ENCODE data around the gene E4F1. TPM values are rescaled to one million over a fixed set of nuclear protein-coding genes. Genes with fewer than 3 reads are reported as not detected.

Gene E4F1
- polyA plus RNA-seq, 1 experiment, result 17.6 TPM

DNA sequence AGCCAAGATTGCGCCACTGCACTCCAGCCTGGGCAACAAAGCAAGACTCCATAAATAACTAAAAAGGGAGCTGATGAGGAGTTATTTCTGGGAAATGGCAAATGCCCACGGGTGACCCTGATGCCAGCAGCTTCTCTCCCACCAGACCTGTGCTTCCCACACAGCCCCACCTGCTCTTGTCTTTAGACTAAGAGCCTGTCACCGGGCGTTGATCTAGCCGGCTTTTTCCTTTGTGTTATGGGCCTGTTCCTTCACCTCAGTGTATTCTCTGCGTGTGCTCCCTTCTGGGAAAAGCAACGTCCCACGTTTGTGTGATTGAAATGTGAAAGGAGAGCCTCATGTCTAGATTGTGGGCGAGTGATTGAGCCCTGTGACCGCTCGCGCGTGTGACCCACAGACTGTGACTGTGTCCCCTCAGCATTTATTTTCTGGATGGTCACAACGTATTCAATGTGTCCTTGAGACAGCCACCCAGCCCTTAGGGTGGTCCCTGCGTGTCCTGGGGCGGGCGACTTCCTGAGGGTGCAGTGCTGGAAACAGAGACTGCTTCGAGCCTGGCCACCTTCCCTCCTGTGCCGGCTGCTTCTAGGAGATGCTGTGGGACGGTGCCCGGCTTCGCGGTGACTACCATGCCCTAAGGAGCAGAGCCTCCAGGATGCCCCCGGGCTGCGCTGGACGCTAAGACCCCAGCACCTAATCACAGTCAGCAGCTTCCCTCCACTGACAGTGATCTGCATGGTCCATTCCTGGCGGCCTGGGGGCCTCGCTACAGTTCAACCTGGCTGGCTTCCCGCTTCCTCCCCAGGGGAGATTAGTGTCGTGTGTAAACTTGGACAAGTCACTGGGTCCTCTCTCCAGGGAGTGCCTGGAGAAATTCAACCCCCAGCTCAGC, 52.3 kb downstream of the E4F1 start:
- CTCF ChIA-PET, result no interaction called here
- DNase-seq (ENCODE audit: low read depth), result no peak
- TF ChIP-seq, protein P1, sequence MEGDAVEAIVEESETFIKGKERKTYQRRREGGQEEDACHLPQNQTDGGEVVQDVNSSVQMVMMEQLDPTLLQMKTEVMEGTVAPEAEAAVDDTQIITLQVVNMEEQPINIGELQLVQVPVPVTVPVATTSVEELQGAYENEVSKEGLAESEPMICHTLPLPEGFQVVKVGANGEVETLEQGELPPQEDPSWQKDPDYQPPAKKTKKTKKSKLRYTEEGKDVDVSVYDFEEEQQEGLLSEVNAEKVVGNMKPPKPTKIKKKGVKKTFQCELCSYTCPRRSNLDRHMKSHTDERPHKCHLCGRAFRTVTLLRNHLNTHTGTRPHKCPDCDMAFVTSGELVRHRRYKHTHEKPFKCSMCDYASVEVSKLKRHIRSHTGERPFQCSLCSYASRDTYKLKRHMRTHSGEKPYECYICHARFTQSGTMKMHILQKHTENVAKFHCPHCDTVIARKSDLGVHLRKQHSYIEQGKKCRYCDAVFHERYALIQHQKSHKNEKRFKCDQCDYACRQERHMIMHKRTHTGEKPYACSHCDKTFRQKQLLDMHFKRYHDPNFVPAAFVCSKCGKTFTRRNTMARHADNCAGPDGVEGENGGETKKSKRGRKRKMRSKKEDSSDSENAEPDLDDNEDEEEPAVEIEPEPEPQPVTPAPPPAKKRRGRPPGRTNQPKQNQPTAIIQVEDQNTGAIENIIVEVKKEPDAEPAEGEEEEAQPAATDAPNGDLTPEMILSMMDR (IDR thresholded peaks at IDR 0.05; ENCODE audit: insufficient read depth, low read depth, low read length), result no peak
- POLR2A ChIA-PET, result no interaction called here
- Histone ChIP-seq H3K36me3 (ENCODE audit: control insufficient read depth, insufficient read depth, low read length) (no peaks in the 10 kb centered on the region), H3K27me3 (ENCODE audit: control insufficient read depth, insufficient read depth, low read length) (no peaks in the 10 kb centered on the region), H3K4me3 (ENCODE audit: low read depth, low read length) (no peak overlapping the region)

DNA sequence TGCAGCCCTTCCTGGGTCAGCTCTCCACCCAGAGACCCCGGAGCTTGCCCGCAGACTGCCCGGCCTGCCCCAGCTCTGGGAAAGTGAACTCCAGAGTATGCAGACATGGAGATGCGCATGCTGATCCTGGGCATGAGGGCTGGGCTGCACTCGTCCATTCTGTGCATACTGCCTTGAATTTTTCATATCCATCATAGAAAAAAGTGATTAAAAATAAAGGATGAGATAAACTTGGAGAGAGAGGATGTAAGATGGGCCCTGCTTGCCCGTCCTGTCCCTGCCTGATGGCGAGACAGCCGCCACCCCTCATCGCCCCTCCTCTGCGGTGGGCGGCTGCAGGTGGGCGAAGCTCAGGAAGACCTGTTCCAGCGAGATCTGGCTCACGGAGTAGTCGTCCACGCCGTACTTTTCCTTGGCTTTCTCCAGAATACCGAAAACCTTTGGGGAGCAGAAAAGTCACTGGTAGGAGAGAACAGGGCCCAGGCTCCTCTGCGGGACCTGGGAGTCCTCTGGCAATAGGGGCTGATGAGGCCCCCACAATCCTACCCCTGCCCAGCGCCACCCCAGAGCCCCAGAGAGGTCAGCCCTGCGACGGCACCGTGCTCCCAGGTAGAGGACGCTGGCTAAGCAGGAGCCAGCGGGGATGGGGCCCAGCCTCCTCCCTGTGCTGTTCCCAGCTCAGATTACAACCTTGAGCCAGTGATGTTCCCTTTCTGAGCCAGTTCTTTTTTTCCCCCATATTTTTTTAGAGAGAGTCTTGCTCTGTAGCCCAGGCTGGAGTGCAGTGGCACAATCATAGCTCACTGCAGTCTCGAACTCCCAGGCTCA, 53.2 kb downstream of the E4F1 start:
- TF ChIP-seq, protein P1 (IDR thresholded peaks at IDR 0.05; ENCODE audit: insufficient read depth, low read depth, low read length), result no peak
- Histone ChIP-seq H3K36me3 (ENCODE audit: control insufficient read depth, insufficient read depth, low read length) (no peaks in the 10 kb centered on the region), H3K4me3 (ENCODE audit: low read depth, low read length) (no peak overlapping the region), H3K27me3 (ENCODE audit: control insufficient read depth, insufficient read depth, low read length) (no peaks in the 10 kb centered on the region)
- ChIA-PET POLR2A (no interaction called here), CTCF (no interaction called here)
- DNase-seq (ENCODE audit: low read depth), result no peak

DNA sequence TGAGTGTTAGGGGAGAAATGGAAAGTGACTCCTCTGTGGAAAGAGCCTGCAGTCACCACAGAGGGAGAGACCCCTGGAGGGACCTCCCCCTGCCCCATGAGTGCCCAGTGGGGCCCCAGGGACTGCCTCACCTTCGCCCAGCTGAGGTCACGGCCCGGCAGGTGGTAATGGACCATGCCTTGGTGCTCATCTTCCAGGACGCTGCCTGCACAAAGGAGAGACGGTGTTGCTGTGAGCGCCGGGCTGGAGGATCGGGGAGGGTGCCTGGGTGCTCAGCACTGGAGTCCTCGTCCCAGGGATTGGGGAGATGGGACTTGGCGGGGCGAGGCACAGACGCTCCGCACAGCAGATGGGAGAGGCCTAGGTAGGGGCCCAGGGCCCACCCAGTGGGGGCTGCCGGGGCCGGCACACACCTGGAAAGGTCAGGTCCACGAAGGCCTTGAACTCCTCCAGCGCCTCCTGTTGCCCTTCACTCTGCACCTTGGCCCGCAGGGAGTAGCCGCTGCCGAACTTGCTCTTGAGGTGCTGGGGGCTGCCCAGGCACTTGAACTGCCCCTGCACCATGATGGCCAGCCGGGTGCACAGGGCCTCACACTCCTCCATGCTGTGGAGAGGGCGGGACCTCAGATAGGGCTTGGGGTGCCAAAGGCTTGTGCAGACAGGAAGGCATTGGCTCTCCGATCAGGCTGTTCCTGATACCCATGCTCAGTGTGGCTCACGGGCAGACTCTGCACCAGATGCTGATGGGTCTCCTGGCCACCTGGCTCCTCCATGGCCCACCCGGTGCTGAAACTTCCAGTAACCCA, 54.3 kb downstream of the E4F1 start:
- H3K27me3 ChIP-seq (ENCODE audit: control insufficient read depth, insufficient read depth, low read length), result no peaks in the 10 kb centered on the region

DNA sequence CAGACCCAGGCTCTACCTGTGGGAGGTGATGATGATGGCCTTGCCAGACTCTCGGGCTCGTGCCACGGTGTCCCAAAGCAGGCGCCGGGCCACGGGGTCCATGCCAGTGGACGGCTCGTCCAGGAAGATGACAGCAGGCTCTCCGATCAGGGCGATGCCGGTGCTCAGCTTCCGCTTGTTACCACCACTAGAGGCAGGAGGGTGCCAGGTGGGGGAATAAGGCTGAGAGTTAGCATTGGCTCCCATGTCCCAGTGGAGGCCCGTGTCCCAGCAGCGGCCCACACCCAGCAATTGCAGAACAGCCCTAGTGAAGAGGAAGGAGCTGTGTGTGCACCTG, 54.8 kb downstream of the E4F1 start:
- H3K36me3 ChIP-seq (ENCODE audit: control insufficient read depth, insufficient read depth, low read length), result no peaks in the 10 kb centered on the region
- no peaks in the 10 kb centered on the region for H3K27me3 ChIP-seq (ENCODE audit: control insufficient read depth, insufficient read depth, low read length)
- ChIA-PET POLR2A (no interaction called here), CTCF (no interaction called here)
- TF ChIP-seq, protein P1 (IDR thresholded peaks at IDR 0.05; ENCODE audit: insufficient read depth, low read depth, low read length), result no peak
- H3K4me3 ChIP-seq (ENCODE audit: low read depth, low read length), result no peak overlapping the region
- DNase-seq (ENCODE audit: low read depth), result no peak

More for the DNA sequence above, 54.3 kb downstream of the E4F1 start:
- CTCF ChIA-PET, result no interaction called here
- H3K36me3 ChIP-seq (ENCODE audit: control insufficient read depth, insufficient read depth, low read length), result no peaks in the 10 kb centered on the region
- H3K4me3 ChIP-seq (ENCODE audit: low read depth, low read length), result no peak overlapping the region
- TF ChIP-seq, protein P1 (IDR thresholded peaks at IDR 0.05; ENCODE audit: insufficient read depth, low read depth, low read length), result no peak
- POLR2A ChIA-PET, result no interaction called here
- no peak for DNase-seq (ENCODE audit: low read depth)
